B cell (primary cell): ENCODE measurements around the gene NRM. TPM values are rescaled to one million over a fixed set of nuclear protein-coding genes. Genes with fewer than 3 reads are reported as not detected.
A peak's percentile ranks its signal among the peaks of the same experiment; 100 is the strongest.

Experiments used
- ATAC-seq: fragments of 200-7000 bp; cut with Tn5 transposase; one replicate; pipeline ENCODE4 v1.10.0; 2021; ENCODE audit warnings: low read depth, mild to moderate bottlenecking, moderate number of reproducible peaks, moderate library complexity
- CTCF ChIA-PET: fragments of 350-600 bp; sonication (Branson Sonifier 250); formaldehyde crosslinking; loops from one replicate; lab custom pipeline; 2021; ENCODE audit warnings: antibody characterized with exemption, inconsistent platforms; lab: Charles Lee
- POLR2A ChIA-PET: fragments of 350-600 bp; sonication (Branson Sonifier 250); formaldehyde crosslinking; loops from one replicate; lab custom pipeline; 2021; ENCODE audit warnings: antibody characterized with exemption; lab: Charles Lee
- DNase-seq: peaks from one replicate; pipeline ENCODE4 v3.0.0; 2013
- H2AFZ ChIP-seq: 2 replicates; pipeline ENCODE4 v1.6.1; 2012; ENCODE audit warnings: mild to moderate bottlenecking, low read depth, low read length; ENCODE audit not compliant: insufficient read depth, poor library complexity, severe bottlenecking
- H3K27ac ChIP-seq, 2 donors: 1 replicate in 1 of 2; 2 replicates in 1 of 2; pipeline ENCODE4 v1.5.1; 2012 to 2013; ENCODE audit warnings: low read length in 2 of 2, mild to moderate bottlenecking in 2 of 2, moderate library complexity in 1 of 2
- H3K27me3 ChIP-seq, 4 experiments: fragments of 200-600 bp in 1 of 4; sonication (generic) in 1 of 4; replicated peaks in 1 of 4; 1 replicate in 2 of 4; 2 replicates in 2 of 4; pipeline versions ENCODE4 v1.6.1 to v1.7.0; 2013 to 2016; ENCODE audit warnings: low read length in 3 of 4, mild to moderate bottlenecking in 2 of 4, mixed read lengths in 1 of 4, moderate library complexity in 1 of 4; ENCODE audit not compliant: insufficient read depth in 4 of 4, control insufficient read depth in 3 of 4; ENCODE audit errors: control extremely low read depth in 1 of 4
- H3K36me3 ChIP-seq, 2 experiments: replicated peaks in 1 of 2; 1 replicate in 1 of 2; 2 replicates in 1 of 2; pipeline versions ENCODE4 v1.6.1 to v1.7.1; 2013; ENCODE audit warnings: low read length in 1 of 2; ENCODE audit not compliant: insufficient read depth in 2 of 2, control insufficient read depth in 1 of 2; ENCODE audit errors: control extremely low read depth in 1 of 2, extremely low read depth in 1 of 2
- H3K4me1 ChIP-seq, 2 donors: fragments of 200-600 bp in 1 of 2; sonication (generic) in 1 of 2; 1 replicate in 1 of 2; 2 replicates in 1 of 2; pipeline versions ENCODE4 v1.5.1 to v1.6.1; 2013 to 2017; ENCODE audit warnings: low read length in 2 of 2; ENCODE audit not compliant: control insufficient read depth in 2 of 2, insufficient read depth in 2 of 2
- H3K4me2 ChIP-seq: replicated peaks from 2 replicates; pipeline ENCODE3; 2012; ENCODE audit warnings: mild to moderate bottlenecking, low read depth, low read length; ENCODE audit not compliant: poor library complexity, severe bottlenecking
- H3K4me3 ChIP-seq, 5 experiments: fragments of 200-600 bp in 1 of 5; sonication (generic) in 1 of 5; 1 replicate in 3 of 5; 2 replicates in 2 of 5; pipeline versions ENCODE4 v1.5.1 to v1.7.0; 2011 to 2016; ENCODE audit warnings: low read length in 4 of 5, mild to moderate bottlenecking in 4 of 5, low read depth in 2 of 5, control low read depth in 1 of 5, moderate library complexity in 1 of 5; ENCODE audit not compliant: insufficient read depth in 1 of 5; ENCODE audit errors: control extremely low read depth in 1 of 5, extremely low read depth in 1 of 5
- H3K79me2 ChIP-seq: fragments of 200-600 bp; sonication (generic); one replicate; pipeline ENCODE4 v1.6.0; 2016; ENCODE audit warnings: low read length; ENCODE audit not compliant: control insufficient read depth, insufficient read depth
- H3K9ac ChIP-seq: fragments of 200-600 bp; sonication (generic); 2 replicates; pipeline ENCODE4 v1.6.1; 2017; ENCODE audit warnings: mild to moderate bottlenecking, low read length, moderate library complexity
- H3K9me3 ChIP-seq, 3 donors: one replicate each; pipeline versions ENCODE4 v1.6.1 to v1.7.1; 2013; ENCODE audit warnings: low read length in 2 of 3; ENCODE audit not compliant: control insufficient read depth in 2 of 3, insufficient read depth in 1 of 3; ENCODE audit errors: control extremely low read depth in 1 of 3
- H4K20me1 ChIP-seq: 2 replicates; pipeline ENCODE4 v1.6.0; 2012; ENCODE audit warnings: mild to moderate bottlenecking, low read length; ENCODE audit not compliant: insufficient read depth, control insufficient read depth, poor library complexity, severe bottlenecking
- H3K27ac Mint-ChIP-seq: one replicate; pipeline ENCODE4 v1.8.0; 2021; ENCODE audit warnings: mixed read lengths
- H3K27me3 Mint-ChIP-seq: one replicate; pipeline ENCODE4 v1.8.0; 2021; ENCODE audit warnings: mixed read lengths
- H3K4me1 Mint-ChIP-seq: one replicate; pipeline ENCODE4 v1.8.0; 2021; ENCODE audit warnings: mixed read lengths
- H3K4me3 Mint-ChIP-seq: one replicate; pipeline ENCODE4 v1.8.0; 2021; ENCODE audit warnings: mixed read lengths
- H3K9me3 Mint-ChIP-seq: one replicate; pipeline ENCODE4 v1.8.0; 2022; ENCODE audit warnings: mixed read lengths; ENCODE audit not compliant: insufficient read depth
- CTCF ChIP-seq: fragments of 200-600 bp; IDR thresholded peaks from one replicate; pipeline ENCODE4 v1.8.0; 2022; ENCODE audit warnings: antibody characterized with exemption, mild to moderate bottlenecking
- EZH2 ChIP-seq: IDR thresholded peaks from 2 replicates; pipeline ENCODE4 v1.6.1; 2012; ENCODE audit warnings: borderline replicate concordance, low read depth, mild to moderate bottlenecking, moderate library complexity, low read length; ENCODE audit not compliant: insufficient read depth, poor library complexity, severe bottlenecking
- WGBS: methylation state at CpG from one replicate; pipeline ENCODE4 v1.1.5; 2013; ENCODE audit warnings: missing lambda C conversion rate; ENCODE audit not compliant: insufficient coverage; 5-methylcytosine and 5-hydroxymethylcytosine counted together
- intact Hi-C: fragments of 100-400 bp; cut with micrococcal nuclease; formaldehyde crosslinking; loops from one replicate; pipeline ENCODE4 v1.10.0; 2022
- polyA minus RNA-seq: library from RNA; depleted of rRNA, polyadenylated mRNA; stranded (reverse); fragments of >200 nt; gene quantifications from 2 replicates; pipeline ENCODE4 v1.2.3, GENCODE V29; 2012
- polyA plus RNA-seq: library from polyadenylated mRNA; depleted of rRNA; stranded (reverse); fragments of >200 nt; gene quantifications from 2 replicates; pipeline ENCODE4 v1.2.3, GENCODE V29; 2012
- total RNA-seq, 2 donors: library from RNA; stranded (reverse); fragments of 120-200 nt in 1 of 2; gene quantifications; 1 replicate in 1 of 2; 2 replicates in 1 of 2; pipeline versions ENCODE4 v1.2.3 to v1.2.4, GENCODE V29; 2013 to 2022

Gene NRM
- total RNA-seq (22.8 and 24.9 TPM in 2 replicates), polyA plus RNA-seq (18.9 and 26.0 TPM in 2 replicates), polyA minus RNA-seq (7.2 and 10.7 TPM in 2 replicates)
- total RNA-seq (2013): 7.9 TPM

GRCh38 chr6:30690403-30691207 lies at the start of gene NRM:
NRM (minus strand) TSS chr6:30690984; CDS start chr6:30690974, 10 bp downstream.
- CTCF ChIA-PET: interaction anchor here (1.1 to 8.9 kb wide), 4 partner anchors 10 to 146 kb away, joined by 3 to 151 read pairs (median 63); partner anchors contain the start of genes MDC1 and TUBB
- intact Hi-C loops: loop anchor here (1.0 kb wide), 1 partner anchor 8 kb away; no protein-coding TSS in a partner anchor

More at GRCh38 chr6:30690403-30691207, at the start of gene NRM:
- WGBS: under 1% methylated on average over 39 of the region's 40 CpGs
- Histone ChIP-seq H3K4me2 (peak within 1 kb of the TSS; percentile 100), H3K9me3 (no peaks in the 10 kb centered on the region), H3K27me3 (no peaks in the 10 kb centered on the region), H3K9ac (peak within 1 kb of the TSS; percentile 98), H3K4me3 (peak within 1 kb of the TSS; percentile 65 to 94 (median 79)), H3K27ac (peak within 1 kb of the TSS; percentile 93 to 97), H3K79me2 (peaks cover 23% of the 10 kb centered on the region), H3K4me1 (peaks cover 36 to 43% of the 10 kb centered on the region in 2 donors), H3K36me3 (peaks cover 0 to 3% of the 10 kb centered on the region in 2 experiments), H4K20me1 (peaks cover 20% of the 10 kb centered on the region), H2AFZ (peak within 1 kb of the TSS; percentile 65)
- no peaks in the 10 kb centered on the region for H3K27me3 Mint-ChIP-seq
- TF ChIP-seq EZH2 (no peak), CTCF (no peak)
- peak within 1 kb of the TSS; percentile 97 for H3K4me3 Mint-ChIP-seq
- no peaks in the 10 kb centered on the region for H3K9me3 Mint-ChIP-seq
- ATAC-seq (peak; percentile 24), DNase-seq (peak; percentile 80)
- H3K27ac Mint-ChIP-seq: peak within 1 kb of the TSS; percentile 99
- peaks cover 52% of the 10 kb centered on the region for H3K4me1 Mint-ChIP-seq
- POLR2A ChIA-PET: interaction anchor here (0.7 to 2.9 kb wide), 3 partner anchors 12 to 27 kb away, joined by 3 to 10 read pairs (median 4); partner anchors contain the start of gene MDC1
